ENCODE results near the gene KLRC4. TPM values are rescaled to one million over a fixed set of nuclear protein-coding genes. Genes with fewer than 3 reads are reported as not detected.

KLRC4 gene
- not detected for polyA plus RNA-seq (2013, experiment 1 of 2)
- not detected for polyA plus RNA-seq (2013, experiment 2 of 2)

- no peak within 1 kb of the TSS for H2AK5ac ChIP-seq (ENCODE audit: low read length)
- H3K36me3 ChIP-seq (ENCODE audit: control insufficient read depth, insufficient read depth, low read length), result no peaks in the 10 kb centered on the region
- no peak for DNase-seq
- no peak within 1 kb of the TSS for H4K8ac ChIP-seq (ENCODE audit: low read depth, low read length)
- H3K79me1 ChIP-seq (ENCODE audit: low read length), result no peaks in the 10 kb centered on the region
- no peak within 1 kb of the TSS for H2BK5ac ChIP-seq (ENCODE audit: low read length)
- no peak within 1 kb of the TSS for H3K18ac ChIP-seq (ENCODE audit: low read length)
- H4K5ac ChIP-seq (ENCODE audit: low read length), result no peak within 1 kb of the TSS
- no CpG with 5 or more reads among the region's 1 CpG for WGBS (ENCODE audit: extremely low coverage, insufficient coverage, low lambda C conversion rate)
- H3K56ac ChIP-seq (ENCODE audit: low read length), result no peak within 1 kb of the TSS
- H3K23ac ChIP-seq (ENCODE audit: low read length), result no peak within 1 kb of the TSS
- no peak within 1 kb of the TSS for H3K27ac ChIP-seq (ENCODE audit: low read depth, low read length)
- no peak within 1 kb of the TSS for H3K9ac ChIP-seq (ENCODE audit: low read length)
- H2BK120ac ChIP-seq (ENCODE audit: low read depth, low read length), result no peak within 1 kb of the TSS
- no peaks in the 10 kb centered on the region for H3K4me1 ChIP-seq (ENCODE audit: control insufficient read depth, low read depth, low read length)
- H3K79me2 ChIP-seq (ENCODE audit: control insufficient read depth, insufficient read depth, low read length), result no peaks in the 10 kb centered on the region
- no peak within 1 kb of the TSS for H3K4me2 ChIP-seq (ENCODE audit: low read length)
- no peaks in the 10 kb centered on the region for H3K27me3 ChIP-seq (ENCODE audit: insufficient read depth, low read length, poor library complexity)
- H3K4ac ChIP-seq (ENCODE audit: low read depth, low read length), result no peak within 1 kb of the TSS
- H3K4me3 ChIP-seq (ENCODE audit: low read length), result no peak within 1 kb of the TSS
- H2BK15ac ChIP-seq (replicated peaks; ENCODE audit: low read depth), result no peak within 1 kb of the TSS
Observed at GRCh38 chr12:10409392-10409791, at the start of gene KLRC4. KLRC4 (minus strand) TSS chr12:10409757; CDS start chr12:10409575, 182 bp downstream.

DNA sequence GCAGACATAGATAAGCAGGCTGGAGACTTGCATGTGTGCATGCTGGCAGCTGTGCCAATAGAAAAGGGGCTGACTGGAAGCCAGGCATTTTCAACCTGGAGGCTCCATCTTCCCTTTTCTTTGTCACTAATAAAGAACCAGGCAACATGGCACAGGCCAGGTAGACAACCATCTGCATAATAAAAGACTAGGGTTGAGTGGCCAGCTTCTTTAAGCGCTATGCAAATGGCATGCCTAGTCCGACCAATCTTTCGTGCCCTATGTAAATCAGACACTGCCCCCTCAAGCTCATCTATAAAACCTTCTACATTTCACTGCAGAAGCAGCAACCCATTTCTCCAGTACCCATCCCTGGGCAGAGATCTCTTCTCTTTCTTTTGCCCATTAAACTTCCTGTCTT is 48.2 kb upstream of the KLRC4 start:
- H2AK5ac ChIP-seq (ENCODE audit: low read length), result no peak overlapping the region
- peak; percentile 12 for DNase-seq
- H4K5ac ChIP-seq (ENCODE audit: low read length), result no peak overlapping the region
- no CpG with 5 or more reads among the region's 3 CpGs for WGBS (ENCODE audit: extremely low coverage, insufficient coverage, low lambda C conversion rate)
- no peaks in the 10 kb centered on the region for H3K4me1 ChIP-seq (ENCODE audit: control insufficient read depth, low read depth, low read length)
- no peaks in the 10 kb centered on the region for H3K36me3 ChIP-seq (ENCODE audit: control insufficient read depth, insufficient read depth, low read length)
- H3K9ac ChIP-seq (ENCODE audit: low read length), result no peak overlapping the region
- H3K27ac ChIP-seq (ENCODE audit: low read depth, low read length), result no peak overlapping the region
- no peak overlapping the region for H2BK120ac ChIP-seq (ENCODE audit: low read depth, low read length)
- no peak overlapping the region for H3K56ac ChIP-seq (ENCODE audit: low read length)
- no peak overlapping the region for H3K4me3 ChIP-seq (ENCODE audit: low read length)
- H4K8ac ChIP-seq (ENCODE audit: low read depth, low read length), result no peak overlapping the region
- H2BK15ac ChIP-seq (replicated peaks; ENCODE audit: low read depth), result no peak overlapping the region
- H3K27me3 ChIP-seq (ENCODE audit: insufficient read depth, low read length, poor library complexity), result no peaks in the 10 kb centered on the region
- H3K4me2 ChIP-seq (ENCODE audit: low read length), result no peak overlapping the region
- no peaks in the 10 kb centered on the region for H3K79me2 ChIP-seq (ENCODE audit: control insufficient read depth, insufficient read depth, low read length)
- no peaks in the 10 kb centered on the region for H3K79me1 ChIP-seq (ENCODE audit: low read length)
- no peak overlapping the region for H3K4ac ChIP-seq (ENCODE audit: low read depth, low read length)
- no peak overlapping the region for H3K18ac ChIP-seq (ENCODE audit: low read length)
- H2BK5ac ChIP-seq (ENCODE audit: low read length), result no peak overlapping the region
- no peak overlapping the region for H3K23ac ChIP-seq (ENCODE audit: low read length)

DNA sequence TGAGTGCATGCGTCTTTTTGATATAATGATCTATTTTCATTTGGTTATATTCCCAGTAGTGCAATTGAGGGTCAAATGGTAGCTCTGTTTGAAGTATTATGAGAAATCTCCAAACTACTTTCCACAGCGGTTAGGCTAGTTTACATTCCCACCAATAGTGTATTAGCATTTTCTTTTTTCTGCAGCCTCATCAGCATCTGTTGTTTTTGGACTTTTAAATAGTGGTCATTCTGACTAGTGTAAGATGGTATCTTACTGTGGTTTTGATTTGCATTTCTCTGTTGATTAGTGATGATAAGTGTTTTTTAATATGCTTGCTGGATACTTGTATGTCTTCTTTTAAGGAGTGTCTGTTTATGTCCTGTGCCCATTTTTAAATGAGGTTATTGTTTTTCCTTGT is 47.3 kb upstream of the KLRC4 start:
- Histone ChIP-seq H2AK5ac (ENCODE audit: low read length) (no peak overlapping the region), H2BK5ac (ENCODE audit: low read length) (no peak overlapping the region), H3K4me3 (ENCODE audit: low read length) (no peak overlapping the region), H2BK120ac (ENCODE audit: low read depth, low read length) (no peak overlapping the region), H4K5ac (ENCODE audit: low read length) (no peak overlapping the region), H3K4me2 (ENCODE audit: low read length) (no peak overlapping the region), H3K56ac (ENCODE audit: low read length) (no peak overlapping the region), H3K23ac (ENCODE audit: low read length) (no peak overlapping the region), H3K27me3 (ENCODE audit: insufficient read depth, low read length, poor library complexity) (no peaks in the 10 kb centered on the region), H3K4ac (ENCODE audit: low read depth, low read length) (no peak overlapping the region), H3K4me1 (ENCODE audit: control insufficient read depth, low read depth, low read length) (no peaks in the 10 kb centered on the region), H3K18ac (ENCODE audit: low read length) (no peak overlapping the region), H3K9ac (ENCODE audit: low read length) (no peak overlapping the region), H3K79me1 (ENCODE audit: low read length) (no peaks in the 10 kb centered on the region), H3K79me2 (ENCODE audit: control insufficient read depth, insufficient read depth, low read length) (no peaks in the 10 kb centered on the region), H2BK15ac (replicated peaks; ENCODE audit: low read depth) (no peak overlapping the region), H3K27ac (ENCODE audit: low read depth, low read length) (no peak overlapping the region), H3K36me3 (ENCODE audit: control insufficient read depth, insufficient read depth, low read length) (no peaks in the 10 kb centered on the region), H4K8ac (ENCODE audit: low read depth, low read length) (no peak overlapping the region)
- no peak for DNase-seq
- WGBS (ENCODE audit: extremely low coverage, insufficient coverage, low lambda C conversion rate), result no CpG with 5 or more reads among the region's 2 CpGs

DNA sequence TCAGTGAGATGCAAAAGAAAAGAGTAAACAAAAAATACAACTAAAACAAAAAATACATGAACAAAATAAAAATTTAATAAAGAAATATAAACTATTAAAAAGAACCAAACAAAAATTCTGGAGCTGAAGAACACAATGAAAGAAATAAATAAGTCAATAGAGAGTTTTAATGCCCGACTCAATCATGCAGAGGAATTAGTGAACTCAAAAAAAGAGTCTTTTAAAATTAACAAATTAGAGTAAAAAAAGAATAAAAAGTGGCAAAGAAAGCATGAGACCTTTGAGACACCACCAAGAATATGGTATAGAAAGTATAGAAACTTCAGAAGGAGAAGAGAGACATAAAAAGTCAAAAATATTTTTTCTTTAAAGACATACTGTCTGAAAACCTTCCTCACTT is 46.2 kb upstream of the KLRC4 start:
- Histone ChIP-seq H2AK5ac (ENCODE audit: low read length) (no peak overlapping the region), H2BK120ac (ENCODE audit: low read depth, low read length) (no peak overlapping the region), H3K23ac (ENCODE audit: low read length) (no peak overlapping the region), H2BK15ac (replicated peaks; ENCODE audit: low read depth) (no peak overlapping the region), H3K4me2 (ENCODE audit: low read length) (no peak overlapping the region), H3K18ac (ENCODE audit: low read length) (no peak overlapping the region), H3K4me1 (ENCODE audit: control insufficient read depth, low read depth, low read length) (no peaks in the 10 kb centered on the region), H3K27ac (ENCODE audit: low read depth, low read length) (no peak overlapping the region), H3K9ac (ENCODE audit: low read length) (no peak overlapping the region), H4K8ac (ENCODE audit: low read depth, low read length) (no peak overlapping the region), H2BK5ac (ENCODE audit: low read length) (no peak overlapping the region), H3K27me3 (ENCODE audit: insufficient read depth, low read length, poor library complexity) (no peaks in the 10 kb centered on the region), H3K79me2 (ENCODE audit: control insufficient read depth, insufficient read depth, low read length) (no peaks in the 10 kb centered on the region), H4K5ac (ENCODE audit: low read length) (no peak overlapping the region), H3K79me1 (ENCODE audit: low read length) (no peaks in the 10 kb centered on the region), H3K56ac (ENCODE audit: low read length) (no peak overlapping the region), H3K36me3 (ENCODE audit: control insufficient read depth, insufficient read depth, low read length) (no peaks in the 10 kb centered on the region), H3K4me3 (ENCODE audit: low read length) (no peak overlapping the region), H3K4ac (ENCODE audit: low read depth, low read length) (no peak overlapping the region)
- WGBS (ENCODE audit: extremely low coverage, insufficient coverage, low lambda C conversion rate), result no CpG with 5 or more reads among the region's 1 CpG
- DNase-seq, result no peak

- Histone ChIP-seq H3K9ac (ENCODE audit: low read length) (no peak overlapping the region), H3K4ac (ENCODE audit: low read depth, low read length) (no peak overlapping the region), H2BK15ac (replicated peaks; ENCODE audit: low read depth) (no peak overlapping the region), H2BK5ac (ENCODE audit: low read length) (no peak overlapping the region), H3K4me3 (ENCODE audit: low read length) (no peak overlapping the region), H3K27me3 (ENCODE audit: insufficient read depth, low read length, poor library complexity) (no peaks in the 10 kb centered on the region), H3K56ac (ENCODE audit: low read length) (no peak overlapping the region), H3K18ac (ENCODE audit: low read length) (no peak overlapping the region), H2AK5ac (ENCODE audit: low read length) (no peak overlapping the region), H4K5ac (ENCODE audit: low read length) (no peak overlapping the region), H3K4me2 (ENCODE audit: low read length) (no peak overlapping the region), H3K79me2 (ENCODE audit: control insufficient read depth, insufficient read depth, low read length) (no peaks in the 10 kb centered on the region), H3K23ac (ENCODE audit: low read length) (no peak overlapping the region), H3K79me1 (ENCODE audit: low read length) (no peaks in the 10 kb centered on the region), H3K4me1 (ENCODE audit: control insufficient read depth, low read depth, low read length) (no peaks in the 10 kb centered on the region), H3K27ac (ENCODE audit: low read depth, low read length) (no peak overlapping the region), H4K8ac (ENCODE audit: low read depth, low read length) (no peak overlapping the region), H2BK120ac (ENCODE audit: low read depth, low read length) (no peak overlapping the region), H3K36me3 (ENCODE audit: control insufficient read depth, insufficient read depth, low read length) (no peaks in the 10 kb centered on the region)
- DNase-seq, result no peak
- WGBS (ENCODE audit: extremely low coverage, insufficient coverage, low lambda C conversion rate), result no CpG with 5 or more reads among the region's 1 CpG
Observed at GRCh38 chr12:10454531-10454930, 45.0 kb upstream of the KLRC4 start.

DNA sequence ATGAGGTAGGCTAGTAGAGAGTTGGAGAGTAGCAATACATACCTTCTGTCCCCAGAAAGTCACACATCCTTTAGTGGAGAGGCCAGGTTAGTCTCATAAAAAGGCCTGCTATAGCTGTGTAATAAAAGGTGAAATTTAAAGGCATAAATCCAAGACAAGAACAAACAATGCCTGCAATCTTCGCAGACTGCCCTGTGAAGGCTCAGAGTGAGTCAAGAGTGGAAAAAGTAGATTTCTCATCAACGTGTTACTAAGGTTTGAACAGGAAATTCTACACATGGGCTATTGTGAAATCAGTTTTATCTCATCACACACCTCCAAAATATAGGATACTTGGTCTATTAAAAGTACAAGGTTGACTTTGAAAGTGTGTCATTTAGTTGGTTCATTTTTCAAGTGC is 43.6 kb upstream of the KLRC4 start, which contains the start of gene KLRC1:
Gene KLRC1 (minus strand): TSS at position 222 of the 400 bp plus-strand sequence. CDS start 2,221 bp downstream, outside the sequence.
- Histone ChIP-seq H3K4me3 (ENCODE audit: low read length) (no peak within 1 kb of the TSS), H3K18ac (ENCODE audit: low read length) (no peak within 1 kb of the TSS), H4K8ac (ENCODE audit: low read depth, low read length) (no peak within 1 kb of the TSS), H2BK15ac (replicated peaks; ENCODE audit: low read depth) (no peak within 1 kb of the TSS), H3K4me2 (ENCODE audit: low read length) (no peak within 1 kb of the TSS), H3K27ac (ENCODE audit: low read depth, low read length) (no peak within 1 kb of the TSS), H3K27me3 (ENCODE audit: insufficient read depth, low read length, poor library complexity) (no peaks in the 10 kb centered on the region), H3K9ac (ENCODE audit: low read length) (no peak within 1 kb of the TSS), H3K56ac (ENCODE audit: low read length) (no peak within 1 kb of the TSS), H3K79me1 (ENCODE audit: low read length) (no peaks in the 10 kb centered on the region), H2AK5ac (ENCODE audit: low read length) (no peak within 1 kb of the TSS), H2BK5ac (ENCODE audit: low read length) (no peak within 1 kb of the TSS), H3K4ac (ENCODE audit: low read depth, low read length) (no peak within 1 kb of the TSS), H3K79me2 (ENCODE audit: control insufficient read depth, insufficient read depth, low read length) (no peaks in the 10 kb centered on the region), H2BK120ac (ENCODE audit: low read depth, low read length) (no peak within 1 kb of the TSS), H3K4me1 (ENCODE audit: control insufficient read depth, low read depth, low read length) (no peaks in the 10 kb centered on the region), H3K36me3 (ENCODE audit: control insufficient read depth, insufficient read depth, low read length) (no peaks in the 10 kb centered on the region), H3K23ac (ENCODE audit: low read length) (no peak within 1 kb of the TSS), H4K5ac (ENCODE audit: low read length) (no peak within 1 kb of the TSS)
- no peak for DNase-seq
- no CpG with 5 or more reads among the region's 2 CpGs for WGBS (ENCODE audit: extremely low coverage, insufficient coverage, low lambda C conversion rate)

All from mesendoderm (in vitro differentiated cells).